GM18867 (cell line): ENCODE data around the gene ANKRD66.
"Not testable (repeated sequence)": the region's sequence is repeated elsewhere in the genome, so short reads cannot be mapped to it uniquely, and the experiment has no call there.

ENCODE experiments used
- ATAC-seq: cut with Tn5 transposase; IDR thresholded peaks from one replicate; pipeline ENCODE4 v1.9.1; 2021; ENCODE audit warnings: mild to moderate bottlenecking, moderate library complexity; ENCODE audit not compliant: unreplicated experiment

ANKRD66 gene

GRCh38 chr6:46746696-46747095 is at the start of gene ANKRD66:
Gene ANKRD66, plus strand, starts transcription at chr6:46746933. Its CDS starts 5,016 bp downstream, at chr6:46751949.
- ATAC-seq, result no peak

DNA sequence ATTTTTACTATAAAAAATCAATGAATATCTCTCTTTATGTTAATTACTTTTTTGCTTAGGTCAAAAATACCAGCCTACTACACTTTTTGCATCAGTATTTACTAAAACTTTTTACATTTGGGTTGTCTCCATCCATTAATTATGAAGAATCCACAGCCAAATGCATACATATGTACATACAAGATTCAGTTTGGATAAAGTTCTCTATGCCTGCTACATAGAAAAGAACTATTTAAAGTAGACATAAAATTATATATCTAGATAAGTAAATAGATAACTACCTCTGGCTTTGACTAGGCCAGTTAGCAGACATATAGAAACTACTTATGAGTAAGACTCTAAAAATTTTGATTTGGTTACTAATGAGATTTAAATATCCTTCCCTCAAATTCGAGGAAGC is 46.8 kb upstream of the ANKRD66 start:
- no peak for ATAC-seq

DNA sequence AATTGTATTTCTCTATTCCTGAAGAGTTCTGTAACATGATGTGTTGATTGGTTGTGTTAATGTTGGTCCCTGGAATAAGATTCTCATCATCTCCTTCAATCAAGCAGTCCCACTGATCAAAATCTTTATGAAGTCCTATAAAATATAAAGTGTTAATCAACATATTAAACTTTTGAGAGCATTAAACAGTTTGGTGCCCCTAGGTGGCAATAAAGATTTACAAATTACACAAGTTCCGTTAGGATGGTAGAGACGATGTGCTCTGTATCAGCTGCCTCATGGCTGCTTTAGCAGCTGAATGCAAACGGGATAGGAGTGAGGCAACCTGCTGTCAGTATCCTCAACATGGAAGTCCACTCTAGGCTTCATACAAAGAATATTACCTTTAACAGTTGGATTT is 42.2 kb upstream of the ANKRD66 start:
- no peak for ATAC-seq

DNA sequence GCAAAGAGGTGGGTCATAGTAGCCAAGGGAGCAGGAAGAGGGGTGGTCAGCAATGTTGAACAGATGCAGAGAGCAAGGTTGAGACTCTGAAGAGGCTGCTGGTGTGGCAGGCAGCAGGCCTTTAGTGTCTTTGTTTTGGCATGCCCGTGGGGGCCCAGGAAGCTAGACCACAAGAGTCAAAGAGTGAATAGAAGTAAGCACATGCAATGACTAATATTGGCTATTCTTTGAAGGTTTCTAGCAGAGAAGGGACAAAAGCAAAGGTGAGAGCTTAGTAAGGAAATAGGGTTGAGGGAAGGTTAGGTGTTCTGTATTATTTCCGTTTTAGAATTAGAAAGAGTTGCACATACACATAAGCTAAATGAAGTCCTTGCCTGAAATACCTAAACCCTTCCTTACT is 40.3 kb upstream of the ANKRD66 start:
- ATAC-seq, result peak; percentile 66

DNA sequence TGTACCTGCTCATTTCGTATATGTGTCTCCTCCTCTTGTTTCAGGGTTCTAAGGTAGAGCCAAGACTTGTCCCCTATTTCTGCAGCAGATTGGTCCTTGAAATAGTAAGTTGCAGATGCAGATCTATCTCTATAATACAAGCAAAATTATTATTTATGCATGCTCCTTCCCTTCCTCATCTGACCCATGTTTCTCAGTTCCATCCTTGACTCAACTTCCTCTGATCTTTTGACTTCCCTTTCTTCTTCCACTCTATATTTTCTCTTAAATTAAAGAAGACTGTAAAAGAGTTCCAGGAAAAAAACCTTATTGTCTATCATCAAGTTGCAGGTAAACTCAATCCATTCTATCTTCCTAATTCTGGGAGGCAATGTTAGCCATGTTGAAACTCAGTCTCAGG is 35.2 kb upstream of the ANKRD66 start:
- ATAC-seq, result no peak

- ATAC-seq, result no peak
Measured at GRCh38 chr6:46715141-46715540, 31.6 kb upstream of the ANKRD66 start.

DNA sequence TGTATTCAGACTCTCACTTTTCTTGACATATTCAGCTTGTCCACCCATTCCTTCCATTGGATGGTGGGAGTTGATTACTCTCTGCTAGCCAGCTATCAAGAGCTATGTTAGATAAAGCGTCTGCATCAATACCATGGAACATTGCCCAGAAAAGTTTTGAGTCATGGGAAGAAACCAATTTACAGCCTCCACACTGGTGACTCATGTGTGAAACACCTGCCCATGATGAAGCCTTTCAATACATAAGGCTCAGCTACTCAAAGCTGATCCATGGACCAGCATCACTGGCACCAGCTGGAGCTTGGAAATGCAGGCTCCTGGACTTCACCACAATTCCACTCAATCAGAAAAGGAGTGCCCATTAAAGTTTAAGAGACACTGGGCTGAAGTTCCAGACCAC is 27.6 kb upstream of the ANKRD66 start:
- ATAC-seq, result no peak

DNA sequence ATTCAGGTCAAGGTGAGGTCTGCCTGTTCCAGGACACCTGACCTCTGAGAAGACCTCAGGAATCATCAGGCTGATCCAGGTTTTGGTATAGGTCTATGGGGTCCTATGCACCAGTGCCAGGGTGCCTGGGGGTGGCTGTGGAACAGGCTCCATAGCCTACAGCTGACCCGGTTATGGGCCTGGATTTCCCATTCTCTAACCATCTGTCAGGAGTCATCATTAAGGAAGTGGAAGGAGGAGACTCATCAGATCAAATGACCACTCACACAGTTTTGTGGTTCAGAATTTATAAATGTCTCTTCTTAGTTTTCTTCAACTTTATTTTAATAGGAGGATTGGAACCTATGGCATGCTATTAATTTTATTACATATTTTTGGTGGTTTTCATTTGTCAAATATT is 26.3 kb upstream of the ANKRD66 start:
- no peak for ATAC-seq

DNA sequence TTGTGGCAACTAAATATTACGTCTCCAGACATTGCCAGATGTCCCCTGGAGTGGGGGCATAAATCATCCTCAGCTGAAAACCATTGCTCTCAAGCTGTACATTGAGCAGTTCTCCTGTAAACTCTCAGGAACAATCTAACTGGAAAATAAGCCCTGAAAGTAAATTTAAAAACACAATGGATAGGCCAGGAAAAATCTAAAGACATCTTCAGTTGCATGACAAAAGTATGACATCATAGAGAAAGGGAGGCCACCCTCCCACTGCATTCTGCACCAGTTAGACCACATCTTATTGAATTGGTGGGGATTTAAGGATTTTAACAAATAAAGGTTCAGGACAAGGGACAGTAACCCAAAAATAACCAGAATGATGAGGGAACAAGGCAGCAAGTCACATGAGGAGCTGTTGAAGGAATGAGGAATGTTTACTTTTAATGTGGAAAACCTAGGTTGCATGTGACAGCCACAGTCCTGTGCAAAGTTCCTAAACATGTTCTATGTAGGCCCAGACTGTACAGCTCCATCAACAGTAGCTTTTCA is 16.9 kb upstream of the ANKRD66 start:
- no peak for ATAC-seq

- ATAC-seq, result no peak
Measured at GRCh38 chr6:46730921-46731461, 15.7 kb upstream of the ANKRD66 start.

- ATAC-seq, result no peak
Measured at GRCh38 chr6:46733341-46733801, 13.4 kb upstream of the ANKRD66 start.

DNA sequence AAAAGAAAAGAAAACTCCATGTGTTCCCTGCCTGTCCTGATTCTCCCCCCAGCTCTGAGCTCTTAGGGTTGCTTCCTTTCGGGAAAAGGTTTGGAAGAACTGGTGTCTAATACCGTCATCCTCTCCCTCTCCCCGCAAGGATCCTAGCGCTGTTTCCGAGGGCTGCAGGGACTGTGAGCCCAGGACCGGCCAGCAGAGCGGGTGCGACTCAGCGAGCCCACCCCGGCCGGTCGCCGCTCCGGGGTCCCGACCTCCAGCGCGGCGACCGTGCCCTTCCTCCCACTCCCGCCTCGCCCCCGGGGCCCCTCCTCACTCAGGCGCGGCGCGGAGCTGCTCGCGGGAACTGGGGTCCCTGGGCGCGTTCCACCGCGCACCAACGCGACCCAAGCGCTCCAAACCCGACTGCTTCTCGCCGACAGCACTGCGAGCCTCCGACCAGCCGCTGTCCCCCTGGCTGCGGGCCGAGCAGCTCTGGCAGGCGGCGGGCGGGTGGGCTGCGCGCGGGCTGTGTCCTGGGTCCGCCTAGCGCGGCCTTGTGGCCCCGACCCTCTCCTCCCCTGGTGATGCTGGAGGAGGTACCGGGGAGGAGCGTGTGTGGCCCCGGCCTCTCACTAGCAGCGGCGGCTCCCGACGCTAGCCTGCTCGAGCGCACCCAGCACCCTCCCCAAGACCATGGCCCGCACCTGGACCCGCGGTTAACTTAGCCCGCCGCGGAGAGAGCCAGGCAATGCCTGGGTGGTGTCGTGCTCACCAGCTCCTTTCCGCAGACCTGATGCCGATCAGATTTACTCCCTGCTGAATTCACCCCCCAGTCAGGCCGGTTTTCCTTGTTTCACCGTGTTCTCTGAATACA is 11.6 kb upstream of the ANKRD66 start, which contains the start of gene PLA2G7:
Gene PLA2G7, minus strand, starts transcription at position 509 of the 853 bp plus-strand sequence. CDS start 12,484 bp downstream, outside the sequence.
- ATAC-seq, result no peak

GRCh38 chr6:46735720-46736031 is 11.1 kb upstream of the ANKRD66 start:
- ATAC-seq, result no peak

GRCh38 chr6:46736906-46737305 is 9.8 kb upstream of the ANKRD66 start:
- ATAC-seq, result no peak

DNA sequence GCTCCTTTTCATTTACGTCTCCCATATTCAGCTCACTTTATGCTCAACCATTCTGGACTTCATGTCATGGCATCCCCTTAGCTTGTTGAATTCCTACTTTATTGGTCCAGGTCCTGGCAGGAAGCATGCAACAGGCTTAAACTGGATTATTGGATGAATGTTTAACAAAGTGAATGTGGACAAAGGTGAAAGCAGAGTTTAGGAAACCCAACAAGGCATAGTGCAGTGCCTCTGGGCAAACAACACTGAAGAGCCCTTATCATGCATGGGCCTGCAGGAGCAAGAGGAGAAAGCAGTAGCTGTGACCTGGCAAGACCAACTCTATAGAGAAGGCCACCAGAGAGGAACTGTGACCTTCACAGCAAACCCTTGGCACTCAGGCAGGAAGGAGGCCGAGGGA is 5.3 kb upstream of the ANKRD66 start:
- ATAC-seq, result no peak

DNA sequence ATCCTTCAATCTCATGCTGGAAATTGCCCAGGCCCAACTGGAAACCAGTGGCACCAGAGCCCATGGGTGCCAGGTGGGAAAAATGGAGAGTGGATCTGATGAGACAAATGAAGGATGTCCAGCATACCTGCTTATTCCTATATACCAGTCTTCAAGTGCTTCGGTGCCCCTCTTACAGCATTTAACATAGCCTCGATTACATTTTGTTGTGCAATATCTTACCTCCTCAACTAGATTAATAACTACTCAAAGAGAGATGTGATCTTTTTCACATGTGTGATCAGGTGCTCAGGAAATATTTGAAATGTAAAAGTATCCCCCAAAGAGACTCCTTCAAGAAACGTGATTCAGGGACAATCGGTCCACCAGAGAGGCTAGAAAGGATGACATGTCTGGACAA is 4.8 kb upstream of the ANKRD66 start:
- no peak for ATAC-seq

DNA sequence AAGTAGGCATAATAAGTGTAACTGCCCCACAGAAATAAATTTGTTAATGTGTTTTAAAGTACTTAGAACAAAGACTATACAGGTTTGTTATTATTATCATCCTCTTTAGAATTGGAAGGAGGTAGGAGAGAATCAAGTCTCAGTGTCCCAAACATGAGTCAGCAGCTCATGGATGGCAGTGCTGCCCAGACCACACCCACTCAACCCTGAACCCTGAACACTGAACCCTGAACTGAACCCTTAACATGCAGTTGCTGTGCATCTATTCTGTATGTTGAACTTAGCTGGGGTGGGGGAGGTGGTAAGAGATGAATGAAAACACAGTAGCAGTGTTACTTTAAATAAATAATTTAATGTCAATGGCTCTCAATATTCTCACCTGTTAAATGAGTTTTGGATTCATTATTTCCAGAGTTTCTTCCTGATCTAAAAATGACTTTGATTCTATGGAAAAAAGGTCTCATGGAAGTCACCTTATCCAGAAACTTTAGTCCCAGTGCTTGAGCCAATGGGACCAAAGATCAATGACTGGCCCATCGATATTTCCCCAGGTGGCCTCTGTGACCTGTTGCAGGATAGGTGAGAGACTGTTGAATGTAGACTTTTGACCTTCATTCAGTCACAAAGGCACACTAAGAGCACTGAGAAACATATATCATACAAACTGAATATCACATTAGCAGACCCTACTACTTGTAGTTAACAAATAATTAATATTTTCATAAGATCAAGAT is 3.1 kb upstream of the ANKRD66 start:
- no peak for ATAC-seq

DNA sequence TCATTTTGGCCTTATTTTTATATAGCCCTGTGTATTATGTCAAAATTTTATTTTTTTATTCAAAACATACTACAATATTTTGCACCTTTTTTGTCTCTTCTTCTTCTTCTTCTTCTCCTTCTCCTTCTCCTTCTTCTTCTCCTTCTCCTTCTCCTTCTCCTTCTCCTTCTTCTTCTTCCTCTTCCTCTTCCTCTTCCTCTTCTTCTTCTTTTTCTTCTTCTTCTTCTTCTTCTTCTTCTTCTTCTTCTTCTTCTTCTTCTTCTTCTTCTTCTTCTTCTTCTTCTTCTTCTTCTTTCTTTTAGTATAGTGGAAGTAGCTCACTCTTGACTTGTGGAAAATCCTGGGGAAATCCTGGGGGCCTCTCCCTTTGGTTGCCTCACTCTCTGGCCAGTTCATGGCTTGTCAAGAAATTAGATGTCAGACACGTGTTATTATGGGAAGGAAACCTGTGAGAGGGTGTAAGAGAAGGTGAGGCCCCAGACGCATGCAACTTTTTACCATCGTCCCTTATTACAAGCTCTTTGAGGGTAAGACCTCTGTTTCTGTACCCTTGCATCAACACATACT is 2.5 kb upstream of the ANKRD66 start:
- not testable (repeated sequence) for ATAC-seq

DNA sequence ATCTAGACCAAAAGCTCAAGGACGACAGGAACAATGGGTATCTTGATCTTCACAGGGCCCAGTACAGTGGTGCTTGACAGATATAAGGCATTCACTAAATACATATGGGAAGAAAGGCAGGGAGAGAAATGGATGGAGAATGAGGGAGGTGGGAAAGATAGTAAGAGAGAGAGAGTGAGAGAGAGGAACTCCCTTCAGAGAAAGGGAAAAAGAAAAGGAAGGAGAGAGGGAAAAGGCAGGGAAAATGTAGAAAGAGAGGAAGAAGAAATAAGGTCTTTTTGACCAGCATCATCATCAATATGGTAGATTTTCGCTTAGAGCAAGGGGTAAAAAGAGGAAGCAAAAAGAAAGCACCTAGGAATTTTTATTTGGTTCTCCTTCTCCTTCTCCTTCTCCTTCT is 760 bp upstream of the ANKRD66 start:
- ATAC-seq, result no peak

GRCh38 chr6:46748940-46749503 is 2.3 kb downstream of the ANKRD66 start:
- no peak for ATAC-seq

DNA sequence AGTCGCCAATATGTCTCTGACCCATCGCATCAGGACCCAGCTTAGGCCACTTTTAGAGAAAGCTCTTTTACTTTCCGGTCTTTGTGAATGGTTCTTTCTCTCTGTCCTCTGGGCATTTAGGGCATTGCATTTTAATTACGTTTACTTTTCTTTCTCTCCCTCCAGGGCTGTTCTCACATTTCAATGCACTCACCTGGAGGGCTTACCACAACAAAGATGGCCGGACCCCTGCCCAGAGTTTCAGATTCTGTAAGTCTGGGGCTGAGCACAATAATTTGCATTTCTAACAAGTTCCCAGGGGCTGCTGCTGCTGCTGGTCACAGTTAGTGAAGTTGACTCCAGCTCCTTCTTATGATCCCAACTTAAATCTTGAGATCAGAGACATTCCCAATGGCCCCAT is 3.0 kb downstream of the ANKRD66 start:
- no peak for ATAC-seq
